CD4-positive, CD25-positive, alpha-beta regulatory T cell (primary cell): Measurements from ENCODE around the gene RASL10B. TPM values are rescaled to one million over a fixed set of nuclear protein-coding genes. Genes with fewer than 3 reads are reported as not detected.

ENCODE experiments used
- polyA plus RNA-seq, 4 donors: library from polyadenylated mRNA; unstranded; fragments of 300-500 nt; fragmentation: Illumina TruSeq; gene quantifications; one replicate each; pipeline ENCODE4 v1.2.3, GENCODE V29; 2021
- total RNA-seq: library from RNA; stranded (reverse); gene quantifications from one replicate; pipeline ENCODE4 v1.2.3, GENCODE V29; 2022

Gene RASL10B
- total and polyA plus RNA-seq, 5 donors from 2014 or later, result 0.14 TPM; not detected in 4

Other genes with a start within 250 kb of the RASL10B start
- 105 TPM for gene SLFN12L, start 194.0 kb upstream of the RASL10B start, total RNA-seq
- gene SLFN12L, start 194.0 kb upstream of the RASL10B start, polyA plus RNA-seq, result 10 to 100 TPM; 12.7 to 14.6 (median 13.4) TPM
- gene SLFN14, start 170.8 kb upstream of the RASL10B start, total RNA-seq, result 0.57 TPM
- gene SLFN14, start 170.8 kb upstream of the RASL10B start, polyA plus RNA-seq, result under 1 TPM in 1 of 4 donors, not detected in 3; 0.17 TPM
- 3.1 TPM for gene PEX12, start 153.1 kb upstream of the RASL10B start, total RNA-seq
- gene PEX12, start 153.1 kb upstream of the RASL10B start, polyA plus RNA-seq, result 1 to 10 TPM; 1.1 to 3.4 (median 1.6) TPM
- 133 TPM for gene AP2B1, start 144.3 kb upstream of the RASL10B start, total RNA-seq
- gene AP2B1, start 144.3 kb upstream of the RASL10B start, polyA plus RNA-seq, result 10 to 100 TPM; 59.8 to 89.2 (median 74.4) TPM
- gene GAS2L2, start 21.6 kb downstream of the RASL10B start, total RNA-seq, result not detected
- not detected for gene GAS2L2, start 21.6 kb downstream of the RASL10B start, polyA plus RNA-seq
- gene C17orf50, start 29.2 kb downstream of the RASL10B start, total RNA-seq, result not detected
- gene C17orf50, start 29.2 kb downstream of the RASL10B start, polyA plus RNA-seq, result not detected
- not detected for gene MMP28, start 64.0 kb downstream of the RASL10B start, total RNA-seq
- 1 to 10 TPM in 2 of 4 donors, under 1 TPM in 1, not detected in 1; 0.80 to 4.3 (median 2.7) TPM for gene MMP28, start 64.0 kb downstream of the RASL10B start, polyA plus RNA-seq
- 186 TPM for gene TAF15, start 77.8 kb downstream of the RASL10B start, total RNA-seq
- gene TAF15, start 77.8 kb downstream of the RASL10B start, polyA plus RNA-seq, result 10 to 100 TPM in 3 of 4 donors, 1 to 10 TPM in 1; 8.8 to 19.8 (median 15.0) TPM
- not detected for gene HEATR9, start 137.3 kb downstream of the RASL10B start, total RNA-seq
- gene HEATR9, start 137.3 kb downstream of the RASL10B start, polyA plus RNA-seq, result not detected
- gene CCL5, start 148.7 kb downstream of the RASL10B start, total RNA-seq, result 25.8 TPM
- 10 to 100 TPM in 1 of 4 donors, 1 to 10 TPM in 3; 4.7 to 12.4 (median 5.4) TPM for gene CCL5, start 148.7 kb downstream of the RASL10B start, polyA plus RNA-seq
- gene RDM1, start 199.1 kb downstream of the RASL10B start, total RNA-seq, result not detected
- gene RDM1, start 199.1 kb downstream of the RASL10B start, polyA plus RNA-seq, result under 1 TPM in 2 of 4 donors, not detected in 2; 0.38 to 0.81 TPM
- gene LYZL6, start 212.1 kb downstream of the RASL10B start, total RNA-seq, result not detected
- not detected for gene LYZL6, start 212.1 kb downstream of the RASL10B start, polyA plus RNA-seq
- gene CCL16, start 249.9 kb downstream of the RASL10B start, total RNA-seq, result not detected
- not detected for gene CCL16, start 249.9 kb downstream of the RASL10B start, polyA plus RNA-seq